Esophagus squamous epithelium (tissue), 5 donors: ENCODE data around the gene LRRC43. TPM values are rescaled to one million over a fixed set of nuclear protein-coding genes. Genes with fewer than 3 reads are reported as not detected.

Experiments
- DNase-seq: peaks from one replicate; lab custom pipeline; 2025; lab: John Stamatoyannopoulos, UW
- H3K27ac ChIP-seq, 4 donors: fragments of 200-600 bp; sonication (generic); one replicate each; pipeline ENCODE4 v1.5.1; 2016 to 2019; ENCODE audit warnings: mild to moderate bottlenecking in 1 of 4
- H3K27me3 ChIP-seq, 4 donors: fragments of 200-600 bp; sonication (generic); 1 replicate in 3 of 4; 2 replicates in 1 of 4; pipeline versions ENCODE4 v1.5.1 to v1.6.0; 2017 to 2021; ENCODE audit warnings: antibody characterized with exemption in 1 of 4
- H3K36me3 ChIP-seq, 3 donors: fragments of 200-600 bp; sonication (generic); one replicate each; pipeline ENCODE4 v1.5.1; 2016 to 2019
- H3K4me1 ChIP-seq, 3 donors: fragments of 200-600 bp; sonication (generic); one replicate each; pipeline ENCODE4 v1.5.1; 2017 to 2019
- H3K4me3 ChIP-seq, 4 donors: fragments of 200-600 bp; sonication (generic); 1 replicate in 3 of 4; 2 replicates in 1 of 4; pipeline ENCODE4 v1.5.1; 2016 to 2019; ENCODE audit warnings: mild to moderate bottlenecking in 2 of 4, moderate library complexity in 1 of 4
- H3K9me3 ChIP-seq, 3 donors: fragments of 200-600 bp; sonication (generic); one replicate each; pipeline ENCODE4 v1.5.1; 2016 to 2019
- POLR2A ChIP-seq, 4 donors: fragments of 450-650 bp; IDR thresholded peaks; one replicate each; pipeline ENCODE4 v1.6.1; 2017; ENCODE audit warnings: antibody characterized with exemption in 4 of 4, mild to moderate bottlenecking in 4 of 4, moderate library complexity in 3 of 4
- whole genome bisulfite sequencing, 2 donors: methylation state at CpG; one replicate each; pipeline ENCODE4 v1.1.5; 2018; 5-methylcytosine and 5-hydroxymethylcytosine counted together
- intact Hi-C: fragments of 100-400 bp; cut with DNase I; formaldehyde crosslinking; loops from one replicate; pipeline ENCODE4 v1.15.0; 2022
- total RNA-seq, 4 donors: library from RNA; depleted of rRNA; stranded (reverse); fragments of >200 nt; gene quantifications; one replicate each; pipeline ENCODE4 v1.1.0, GENCODE V29; 2016
- TF ChIP-seq, protein P1 (sequence below), 6 experiments: fragments of 450-650 bp in 4 of 6; fragments of 200-600 bp in 2 of 6; sonication (generic) in 2 of 6; IDR thresholded peaks; one replicate each; pipeline ENCODE4 v1.5.1; 2016 to 2019; ENCODE audit warnings: antibody characterized with exemption in 6 of 6, mild to moderate bottlenecking in 4 of 6, moderate library complexity in 4 of 6
- donor health status: DM: yes; HTN: yes; CAD: no.

Gene LRRC43
- total RNA-seq, 4 donors from 2014 or later = 0.59 to 0.70 TPM; not detected in 2

DNA sequence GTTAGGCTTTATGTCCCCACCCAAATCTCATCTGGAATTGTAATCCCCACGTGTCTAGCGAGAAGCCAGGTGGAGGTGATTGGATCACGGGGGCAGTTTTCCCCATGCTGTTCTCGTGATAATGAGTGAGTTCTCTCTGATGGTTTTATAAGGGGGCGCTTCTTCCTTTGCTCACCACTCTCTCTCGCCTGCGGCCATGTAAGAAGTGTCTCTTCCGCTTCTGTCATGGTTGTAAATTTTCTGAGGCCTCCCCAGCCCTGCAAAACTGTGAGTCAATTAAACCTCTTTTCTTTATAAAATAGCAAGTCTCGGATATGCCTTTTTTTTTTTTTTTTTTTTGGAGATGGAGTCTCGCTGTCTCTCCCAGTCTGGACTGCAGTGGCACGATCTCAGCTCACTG lies 22.2 kb upstream of the LRRC43 start:
- intact Hi-C loops = no loop called here
- no peak for TF ChIP-seq POLR2A (IDR thresholded peaks at IDR 0.05)
- TF ChIP-seq, protein P1, sequence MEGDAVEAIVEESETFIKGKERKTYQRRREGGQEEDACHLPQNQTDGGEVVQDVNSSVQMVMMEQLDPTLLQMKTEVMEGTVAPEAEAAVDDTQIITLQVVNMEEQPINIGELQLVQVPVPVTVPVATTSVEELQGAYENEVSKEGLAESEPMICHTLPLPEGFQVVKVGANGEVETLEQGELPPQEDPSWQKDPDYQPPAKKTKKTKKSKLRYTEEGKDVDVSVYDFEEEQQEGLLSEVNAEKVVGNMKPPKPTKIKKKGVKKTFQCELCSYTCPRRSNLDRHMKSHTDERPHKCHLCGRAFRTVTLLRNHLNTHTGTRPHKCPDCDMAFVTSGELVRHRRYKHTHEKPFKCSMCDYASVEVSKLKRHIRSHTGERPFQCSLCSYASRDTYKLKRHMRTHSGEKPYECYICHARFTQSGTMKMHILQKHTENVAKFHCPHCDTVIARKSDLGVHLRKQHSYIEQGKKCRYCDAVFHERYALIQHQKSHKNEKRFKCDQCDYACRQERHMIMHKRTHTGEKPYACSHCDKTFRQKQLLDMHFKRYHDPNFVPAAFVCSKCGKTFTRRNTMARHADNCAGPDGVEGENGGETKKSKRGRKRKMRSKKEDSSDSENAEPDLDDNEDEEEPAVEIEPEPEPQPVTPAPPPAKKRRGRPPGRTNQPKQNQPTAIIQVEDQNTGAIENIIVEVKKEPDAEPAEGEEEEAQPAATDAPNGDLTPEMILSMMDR (IDR thresholded peaks at IDR 0.05) = no peak
- DNase-seq = no peak
- no peak overlapping the region for H3K27ac ChIP-seq
- no peak overlapping the region for H3K4me3 ChIP-seq
- H3K27me3 ChIP-seq = peaks cover 0 to 7% (median 0%) of the 10 kb centered on the region in 4 donors
- no peaks in the 10 kb centered on the region for H3K9me3 ChIP-seq
- 80 to 90% methylated on average over 11 of the region's 11 CpGs for WGBS, 2 donors
- H3K36me3 ChIP-seq = no peaks in the 10 kb centered on the region
- H3K4me1 ChIP-seq = no peaks in the 10 kb centered on the region

DNA sequence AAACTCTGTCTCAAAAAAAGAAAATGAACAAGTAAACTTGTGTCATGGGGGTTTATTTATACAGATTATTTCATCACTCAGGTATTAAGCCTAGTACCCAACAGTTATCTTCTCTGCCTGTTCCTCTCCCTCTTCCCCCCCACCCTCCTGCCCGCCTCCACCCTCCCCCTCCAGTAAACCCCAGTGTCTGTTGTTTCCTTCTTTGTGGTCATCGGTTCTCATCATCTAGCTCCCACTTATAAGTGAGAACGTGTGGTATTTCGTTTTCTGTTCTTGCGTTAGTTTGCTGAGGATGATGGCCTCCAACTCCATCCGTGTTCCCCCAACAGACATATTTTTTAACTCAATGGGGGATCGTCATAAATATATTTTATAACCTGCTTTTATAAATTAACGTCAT lies 21.2 kb upstream of the LRRC43 start:
- no peaks in the 10 kb centered on the region for H3K9me3 ChIP-seq
- no peak for DNase-seq
- TF ChIP-seq, protein P1 (IDR thresholded peaks at IDR 0.05) = no peak
- peaks cover 0 to 8% (median 0%) of the 10 kb centered on the region in 4 donors for H3K27me3 ChIP-seq
- WGBS, 2 donors = 71 to 75% methylated on average over 8 of the region's 8 CpGs
- no peak overlapping the region for H3K27ac ChIP-seq
- H3K36me3 ChIP-seq = no peaks in the 10 kb centered on the region
- H3K4me3 ChIP-seq = no peak overlapping the region
- no peaks in the 10 kb centered on the region for H3K4me1 ChIP-seq
- intact Hi-C loops = no loop called here

DNA sequence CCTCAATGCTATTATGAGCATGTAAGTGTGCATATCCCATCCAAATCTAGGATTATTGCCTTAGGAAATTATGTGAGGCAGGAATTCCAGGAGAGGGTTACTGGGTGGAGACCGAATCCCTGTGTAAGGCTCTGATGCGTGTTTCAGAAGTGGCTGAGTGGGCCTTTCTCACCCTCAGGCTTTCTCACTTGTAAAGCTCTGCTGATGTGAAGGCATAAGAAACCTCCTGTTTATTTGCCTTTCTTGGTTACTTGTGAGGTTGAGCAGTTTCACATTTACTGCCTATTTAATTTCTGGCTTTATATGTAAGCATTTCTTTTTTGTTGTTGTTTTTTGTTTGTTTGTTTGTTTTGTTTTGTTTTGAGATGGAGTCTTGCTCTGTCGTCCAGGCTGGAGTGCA lies 19.9 kb upstream of the LRRC43 start:
- Histone ChIP-seq H3K27ac (no peak overlapping the region), H3K27me3 (peaks cover 0 to 8% (median 0%) of the 10 kb centered on the region in 4 donors), H3K4me3 (no peak overlapping the region), H3K36me3 (no peaks in the 10 kb centered on the region), H3K9me3 (no peaks in the 10 kb centered on the region), H3K4me1 (no peaks in the 10 kb centered on the region)
- WGBS, 2 donors = 69 to 90% methylated on average over 3 of the region's 3 CpGs
- intact Hi-C loops = no loop called here
- DNase-seq = no peak
- no peak for TF ChIP-seq POLR2A (IDR thresholded peaks at IDR 0.05)

DNA sequence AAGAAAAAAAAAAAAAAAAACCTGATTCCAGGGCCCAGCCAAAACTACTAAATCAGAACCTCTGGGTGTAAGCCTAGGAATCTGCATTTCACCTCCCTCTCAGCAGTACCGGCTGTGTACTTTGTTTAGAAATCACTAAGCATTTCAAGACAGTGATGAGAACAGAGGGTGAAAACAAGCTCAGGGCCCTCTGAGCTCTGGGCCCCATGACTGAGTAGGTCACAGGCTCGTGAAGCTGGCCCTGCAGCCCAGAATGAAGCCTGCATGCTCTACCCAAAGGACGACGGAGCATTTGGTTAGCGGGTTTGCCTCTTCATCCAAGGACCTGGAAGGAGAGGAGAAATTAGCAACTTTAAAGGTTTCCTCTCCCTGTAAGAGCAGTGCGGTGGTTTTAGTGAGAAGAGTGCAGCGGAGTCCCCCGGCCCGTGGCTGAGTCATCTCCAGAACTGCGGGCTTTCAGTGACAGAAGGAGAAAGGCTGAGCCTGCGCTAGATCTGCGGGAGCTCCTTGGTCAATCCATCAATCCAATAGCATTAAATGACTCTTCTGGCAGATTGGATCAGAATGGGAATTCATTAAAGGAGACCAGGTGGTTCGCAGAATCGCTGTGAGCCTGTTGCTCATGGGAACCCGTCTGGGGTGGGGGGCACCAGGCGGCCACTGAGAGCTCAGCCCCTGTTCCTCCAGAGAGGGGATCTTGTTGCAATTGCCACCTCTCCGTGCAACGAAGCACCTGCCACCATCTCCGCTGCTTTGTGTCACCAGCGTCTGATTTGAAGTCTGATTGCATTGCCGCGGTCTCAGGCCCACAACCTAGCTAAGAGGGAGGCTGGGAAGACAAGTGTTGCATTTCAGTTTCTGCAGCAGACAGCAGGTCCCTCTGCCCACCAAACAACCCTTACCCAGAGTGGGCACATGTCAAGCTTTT lies 16.2 kb upstream of the LRRC43 start:
- Histone ChIP-seq H3K9me3 (no peaks in the 10 kb centered on the region), H3K36me3 (no peaks in the 10 kb centered on the region), H3K27me3 (peaks cover 0 to 16% (median 0%) of the 10 kb centered on the region in 4 donors), H3K4me3 (no peak overlapping the region), H3K27ac (no peak overlapping the region), H3K4me1 (no peaks in the 10 kb centered on the region)
- intact Hi-C loops = no loop called here
- TF ChIP-seq POLR2A (IDR thresholded peaks at IDR 0.05) = no peak
- TF ChIP-seq, protein P1 (IDR thresholded peaks at IDR 0.05) = no peak
- no peak for DNase-seq
- WGBS, 2 donors = 73 to 78% methylated on average over 15 to 17 of the region's 22 CpGs

DNA sequence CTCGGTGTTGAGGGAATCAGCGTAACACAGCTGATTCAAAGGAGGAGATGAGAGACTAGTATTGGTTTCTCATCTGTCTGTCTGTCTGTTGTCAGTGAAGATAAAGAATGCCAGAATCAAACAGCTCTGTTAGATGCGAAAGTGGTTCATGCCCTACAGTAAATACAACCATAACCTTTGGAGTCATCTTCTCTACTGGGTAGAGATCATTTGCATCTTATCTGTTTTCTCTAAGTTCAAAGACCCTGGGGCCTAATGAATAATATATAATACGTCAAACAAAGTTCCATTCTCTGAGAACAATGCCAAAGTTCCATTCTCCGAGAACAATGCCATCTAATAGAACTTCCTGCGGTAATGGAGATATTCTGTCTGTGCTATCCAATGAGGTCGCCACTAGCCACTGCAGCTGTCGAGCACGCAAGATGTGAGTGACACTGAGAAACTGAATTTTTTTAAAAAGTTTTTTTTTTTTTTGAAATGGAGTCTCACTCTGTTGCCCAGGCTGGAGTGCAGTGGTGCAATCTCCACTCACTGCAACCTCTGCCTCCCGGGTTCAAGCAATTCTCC lies 15.5 kb upstream of the LRRC43 start:
- Histone ChIP-seq H3K9me3 (no peaks in the 10 kb centered on the region), H3K27ac (no peak overlapping the region), H3K4me3 (no peak overlapping the region), H3K4me1 (no peaks in the 10 kb centered on the region), H3K36me3 (no peaks in the 10 kb centered on the region), H3K27me3 (peaks cover 0 to 17% (median 0%) of the 10 kb centered on the region in 4 donors)
- WGBS, 2 donors = 80 to 86% methylated on average over 9 to 10 of the region's 10 CpGs
- no peak for DNase-seq
- intact Hi-C loops = no loop called here
- no peak for TF ChIP-seq POLR2A (IDR thresholded peaks at IDR 0.05)
- TF ChIP-seq, protein P1 (IDR thresholded peaks at IDR 0.05) = no peak
